GM13977 (cell line): ENCODE measurements around the gene FARS2.

ENCODE experiments used
- DNase-seq: peaks from one replicate; pipeline ENCODE4 v3.0.0; 2012; ENCODE audit warnings: low spot score
- in situ Hi-C: fragments of 300-500 bp; cut with MboI; formaldehyde crosslinking; loops from one replicate; pipeline ENCODE4 v1.12.0; 2022; ENCODE audit warnings: low sequenced_read_pairs, low pct_unique_long_range_greater_than_20kb, mixed read lengths, inconsistent platforms; ENCODE audit not compliant: unreplicated experiment
- TF ChIP-seq, protein P1 (sequence below): IDR thresholded peaks from 2 replicates; pipeline ENCODE4 v1.5.1; 2012; ENCODE audit warnings: mild to moderate bottlenecking, control low read depth; ENCODE audit not compliant: insufficient read depth; ENCODE audit errors: extremely low read depth, missing control alignments

Gene FARS2

DNA sequence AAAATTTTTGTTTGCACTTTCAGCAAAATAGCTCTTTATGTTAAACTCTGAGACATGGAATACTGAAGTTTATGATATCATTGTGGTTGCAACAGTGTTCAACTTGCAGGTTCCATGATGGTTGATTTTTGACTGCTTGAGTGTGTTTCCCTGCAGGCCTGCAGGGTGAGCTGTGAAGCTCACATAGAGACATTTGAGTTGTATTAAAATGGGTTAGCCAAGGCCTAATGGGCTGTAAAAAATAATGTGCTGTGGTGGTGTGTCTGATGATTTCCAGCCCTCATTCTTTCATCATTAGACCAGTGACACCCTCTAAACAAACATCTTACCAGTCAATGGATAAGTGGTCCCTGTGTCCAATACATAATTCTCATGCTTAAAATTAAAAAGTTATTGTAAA is 321.4 kb downstream of the FARS2 start:
- TF ChIP-seq, protein P1, sequence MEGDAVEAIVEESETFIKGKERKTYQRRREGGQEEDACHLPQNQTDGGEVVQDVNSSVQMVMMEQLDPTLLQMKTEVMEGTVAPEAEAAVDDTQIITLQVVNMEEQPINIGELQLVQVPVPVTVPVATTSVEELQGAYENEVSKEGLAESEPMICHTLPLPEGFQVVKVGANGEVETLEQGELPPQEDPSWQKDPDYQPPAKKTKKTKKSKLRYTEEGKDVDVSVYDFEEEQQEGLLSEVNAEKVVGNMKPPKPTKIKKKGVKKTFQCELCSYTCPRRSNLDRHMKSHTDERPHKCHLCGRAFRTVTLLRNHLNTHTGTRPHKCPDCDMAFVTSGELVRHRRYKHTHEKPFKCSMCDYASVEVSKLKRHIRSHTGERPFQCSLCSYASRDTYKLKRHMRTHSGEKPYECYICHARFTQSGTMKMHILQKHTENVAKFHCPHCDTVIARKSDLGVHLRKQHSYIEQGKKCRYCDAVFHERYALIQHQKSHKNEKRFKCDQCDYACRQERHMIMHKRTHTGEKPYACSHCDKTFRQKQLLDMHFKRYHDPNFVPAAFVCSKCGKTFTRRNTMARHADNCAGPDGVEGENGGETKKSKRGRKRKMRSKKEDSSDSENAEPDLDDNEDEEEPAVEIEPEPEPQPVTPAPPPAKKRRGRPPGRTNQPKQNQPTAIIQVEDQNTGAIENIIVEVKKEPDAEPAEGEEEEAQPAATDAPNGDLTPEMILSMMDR = peak; percentile 30
- in situ Hi-C loops = no loop called here

DNA sequence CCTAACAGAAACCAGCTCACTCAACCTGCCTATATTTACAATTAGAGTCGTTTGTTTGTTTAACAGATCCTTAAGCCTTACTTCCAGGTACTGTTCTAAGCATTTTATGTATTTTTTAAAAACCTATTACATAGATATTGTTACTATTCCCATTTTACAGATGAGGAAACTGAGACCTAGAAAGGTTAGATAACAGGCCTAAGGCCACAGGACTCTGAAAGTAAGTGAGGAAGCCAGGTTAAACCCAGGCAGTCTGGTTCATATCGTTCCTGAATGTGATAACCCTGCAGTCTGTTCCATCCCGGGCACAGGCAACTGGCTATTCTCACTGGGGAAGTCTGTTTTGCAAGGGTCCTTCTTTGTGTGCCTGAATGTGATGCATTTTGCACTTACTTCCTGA is 322.2 kb downstream of the FARS2 start:
- TF ChIP-seq, protein P1 = no peak
- no peak for DNase-seq
- in situ Hi-C loops = no loop called here

More for the DNA sequence above, 321.4 kb downstream of the FARS2 start:
- no peak for DNase-seq

DNA sequence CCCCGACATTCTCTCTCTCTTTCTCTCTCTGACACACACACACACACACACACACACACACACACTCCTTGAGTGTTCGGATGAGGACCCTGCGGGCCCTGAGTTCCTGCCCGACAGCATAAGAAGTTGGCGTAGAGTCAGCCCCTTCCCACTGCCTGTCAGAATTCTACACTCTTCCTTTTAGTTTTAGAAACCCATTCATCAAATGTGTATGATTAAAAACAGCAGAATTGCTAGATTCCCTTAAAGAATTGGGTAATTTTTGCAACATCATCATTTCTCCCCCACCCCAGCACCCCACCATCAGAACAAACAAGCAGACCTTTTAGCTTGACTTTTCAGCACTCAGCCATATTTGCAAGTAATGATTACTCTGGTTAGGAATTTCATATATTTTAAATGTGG is 322.8 kb downstream of the FARS2 start:
- TF ChIP-seq, protein P1 = no peak
- in situ Hi-C loops = no loop called here
- DNase-seq = no peak

DNA sequence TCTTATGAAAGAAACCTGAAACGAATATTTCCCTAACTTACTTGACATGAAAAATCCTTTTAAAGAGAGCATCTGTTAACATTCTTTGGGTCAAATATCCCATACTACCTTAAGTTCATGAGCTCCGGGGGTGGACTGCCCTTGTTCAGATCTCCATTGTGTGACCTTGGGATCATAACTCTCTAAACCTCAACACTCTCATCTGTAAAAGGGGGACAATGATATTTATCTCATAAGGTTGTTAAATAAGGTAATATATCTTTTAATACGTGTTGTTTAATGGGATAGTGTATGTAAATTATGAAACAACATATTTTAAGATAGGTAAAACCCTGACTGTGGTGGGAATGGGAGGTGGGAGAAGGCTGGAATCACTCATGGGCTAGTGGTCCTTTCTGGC is 326.3 kb downstream of the FARS2 start:
- in situ Hi-C loops = no loop called here
- TF ChIP-seq, protein P1 = no peak
- DNase-seq = no peak

DNA sequence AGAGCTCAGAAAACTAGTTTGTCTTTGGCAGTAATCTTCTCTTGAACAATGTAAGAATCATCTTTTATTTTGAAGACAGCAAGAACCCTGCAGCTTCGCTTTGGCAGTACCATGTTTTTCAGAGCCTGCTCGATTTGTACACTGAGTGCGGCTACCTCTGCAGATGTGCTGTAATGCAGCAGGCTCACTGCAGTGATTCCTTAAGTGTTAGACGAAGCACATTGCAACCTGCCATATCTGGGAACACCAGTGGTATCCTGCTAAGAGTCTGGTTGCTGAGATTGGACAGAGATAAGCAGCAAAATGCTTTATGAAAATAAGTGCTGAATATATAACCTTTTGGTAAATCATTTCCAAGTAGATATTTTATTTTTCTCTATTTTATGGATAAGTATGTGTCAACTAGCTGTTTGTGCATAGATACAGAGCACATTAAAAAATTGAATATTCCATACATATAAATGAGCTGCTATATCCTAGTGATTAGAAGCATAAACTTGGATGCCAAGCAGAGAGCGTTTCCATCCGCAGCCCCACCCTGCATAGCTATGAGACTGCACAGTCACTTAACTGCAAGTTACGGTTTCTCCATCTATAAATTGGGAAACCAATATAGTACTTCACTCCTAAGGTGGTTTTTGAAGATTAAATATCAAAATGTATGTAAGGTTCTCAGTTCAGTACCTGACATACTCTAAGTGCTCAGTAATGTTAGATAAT is 328.3 kb downstream of the FARS2 start:
- TF ChIP-seq, protein P1 = no peak
- no peak for DNase-seq
- in situ Hi-C loops = no loop called here

DNA sequence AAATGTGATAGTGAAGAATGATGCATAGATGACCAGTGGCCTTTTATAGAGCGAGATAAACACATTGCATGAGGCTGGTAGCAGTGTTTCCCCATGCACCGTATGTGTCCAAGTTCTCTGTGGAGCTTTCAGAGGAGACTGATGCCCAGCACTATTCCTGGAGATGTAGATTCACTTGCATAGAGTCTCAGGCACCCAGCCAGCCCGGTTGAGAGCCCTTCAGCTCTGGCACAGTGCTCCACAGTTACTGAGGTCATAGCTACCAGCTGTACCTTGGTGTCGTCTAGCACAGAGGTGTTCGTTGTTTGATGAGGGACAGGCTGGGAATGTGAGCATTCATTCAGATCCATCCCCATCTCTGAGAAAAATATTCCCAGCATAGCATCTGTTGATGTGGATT is 328.9 kb downstream of the FARS2 start:
- no peak for DNase-seq
- in situ Hi-C loops = no loop called here

More for the DNA sequence above, 328.9 kb downstream of the FARS2 start:
- TF ChIP-seq, protein P1 = no peak
